ENCODE measurements around the gene MRTO4. TPM values are rescaled to one million over a fixed set of nuclear protein-coding genes. Genes with fewer than 3 reads are reported as not detected.

Gene MRTO4
- total RNA-seq, 1 experiment from 2014 or later: 79.3 TPM

- H4K20me1 ChIP-seq (ENCODE audit: insufficient read depth): no peaks in the 10 kb centered on the region
- RAD21 ChIA-PET (ENCODE audit: low non-redundant PET in 1 of 2, low total read pairs in 2 of 2, uncharacterized antibody in 2 of 2, unreplicated experiment in 2 of 2): no interaction called here
- CTCF ChIA-PET: no interaction called here
- no peak overlapping the region for H3K9ac ChIP-seq (ENCODE audit: low read length)
- POLR2A ChIA-PET: no interaction called here
- no peaks in the 10 kb centered on the region for H3K9me2 ChIP-seq (ENCODE audit: insufficient read depth)
- BruUV-seq (replicated peaks): no TSS peak
- TF ChIP-seq SIN3A (IDR thresholded peaks at IDR 0.05; ENCODE audit: low read depth) (no peak), SP1 (IDR thresholded peaks at IDR 0.05; ENCODE audit: low read depth) (no peak), REST (IDR thresholded peaks at IDR 0.05; ENCODE audit: low read depth) (no peak), YY1 (IDR thresholded peaks at IDR 0.05; ENCODE audit: extremely low read depth, insufficient replicate concordance, low read depth, low read length) (no peak), EZH2 (IDR thresholded peaks at IDR 0.05) (no peak), FOSL1 (IDR thresholded peaks at IDR 0.05; ENCODE audit: low read depth) (no peak), ZNF274 (IDR thresholded peaks at IDR 0.05; ENCODE audit: low read depth, low read length) (no peak)
- H3K4me2 ChIP-seq (ENCODE audit: low read length): no peak overlapping the region
- no peak overlapping the region for H3K27ac ChIP-seq (ENCODE audit: low read depth, low read length)
- H2AFZ ChIP-seq (ENCODE audit: low read depth, low read length, poor library complexity, severe bottlenecking): no peak overlapping the region
- H3K36me3 ChIP-seq (ENCODE audit: control insufficient read depth in 1 of 2, insufficient read depth in 2 of 2, low read length in 2 of 2): no peaks in the 10 kb centered on the region
- intact Hi-C loops (cut with micrococcal nuclease): no loop called here
- H3K4me3 ChIP-seq (replicated peaks in 1 of 2; ENCODE audit: low read depth in 1 of 2, low read length in 2 of 2): no peak overlapping the region
- H3K9me3 ChIP-seq (ENCODE audit: control insufficient read depth in 1 of 2, insufficient read depth in 1 of 2, low read depth in 1 of 2, low read length in 2 of 2): no peaks in the 10 kb centered on the region
- no peak for ATAC-seq
- no peaks in the 10 kb centered on the region for H3K27me3 ChIP-seq (ENCODE audit: insufficient read depth, low read length)
- DNase-seq (ENCODE audit: low read depth, low spot score): no peak
- no peaks in the 10 kb centered on the region for H3K79me2 ChIP-seq (ENCODE audit: insufficient read depth, low read length)
- peaks cover 0 to 1% of the 10 kb centered on the region in 2 experiments; a peak in 1 of 4 replicates for H3K4me1 ChIP-seq (ENCODE audit: control insufficient read depth in 1 of 2, insufficient read depth in 2 of 2, low read length in 2 of 2)
Measured at GRCh38 chr1:19283891-19284290, 32.3 kb downstream of the MRTO4 start.
